GM19438 (cell line): ENCODE results near the gene SOBP.
A peak's percentile ranks its signal among the peaks of the same experiment; 100 is the strongest.
"Not testable (repeated sequence)": the region's sequence is repeated elsewhere in the genome, so short reads cannot be mapped to it uniquely, and the experiment has no call there.

Experiments
- ATAC-seq: cut with Tn5 transposase; IDR thresholded peaks from one replicate; pipeline ENCODE4 v1.9.1; 2021; ENCODE audit warnings: low read depth; ENCODE audit not compliant: unreplicated experiment

The SOBP gene

DNA sequence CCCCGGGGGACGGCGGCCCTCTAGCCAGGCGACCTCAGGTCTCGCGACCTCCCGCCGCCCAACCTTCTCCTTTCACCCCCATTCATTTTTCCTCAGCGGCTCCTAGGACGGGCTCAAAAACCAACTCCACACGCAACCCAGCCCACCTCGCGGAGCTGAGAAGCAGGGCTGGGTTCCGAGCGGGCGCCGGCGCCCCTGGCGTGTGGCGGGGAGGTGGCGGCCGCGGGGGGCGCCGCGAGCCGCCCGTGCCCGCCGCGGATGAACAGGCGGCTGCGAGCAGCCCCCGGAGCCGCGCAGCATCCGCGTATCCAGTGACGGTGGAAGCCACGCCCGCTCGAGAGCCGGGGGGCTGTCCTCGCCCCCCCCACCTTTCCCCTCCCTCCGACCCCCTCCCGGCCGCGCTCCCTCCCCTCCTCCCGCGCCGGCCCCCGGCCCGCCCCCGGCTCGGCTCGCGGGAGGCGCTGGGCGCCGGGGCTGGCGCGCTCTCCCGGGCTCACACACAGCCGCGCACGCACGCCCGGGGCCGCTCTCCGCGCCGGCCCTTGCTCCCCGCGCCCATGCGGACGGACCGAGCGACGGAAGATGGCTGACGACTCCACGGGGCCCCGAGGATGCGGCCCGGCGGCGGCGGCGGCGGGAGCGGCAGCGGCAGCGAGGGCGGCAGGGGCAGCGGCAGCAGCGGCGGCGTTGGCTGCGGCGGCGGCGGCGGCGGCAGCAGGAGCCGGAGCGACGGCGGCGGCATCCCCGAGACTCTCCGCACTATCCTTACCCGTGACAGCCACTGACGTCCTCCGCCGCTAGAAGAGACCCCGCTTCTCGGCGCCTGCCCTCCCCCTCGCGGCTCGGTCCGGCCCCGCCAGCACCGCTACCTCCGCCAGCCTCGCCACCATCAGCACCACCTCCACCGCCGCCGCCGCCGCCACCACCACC is at the start of gene SOBP:
SOBP (plus strand) TSS at position 482 of the 930 bp plus-strand sequence. CDS start 500 bp downstream, outside the sequence.
- peak; percentile 56 for ATAC-seq

DNA sequence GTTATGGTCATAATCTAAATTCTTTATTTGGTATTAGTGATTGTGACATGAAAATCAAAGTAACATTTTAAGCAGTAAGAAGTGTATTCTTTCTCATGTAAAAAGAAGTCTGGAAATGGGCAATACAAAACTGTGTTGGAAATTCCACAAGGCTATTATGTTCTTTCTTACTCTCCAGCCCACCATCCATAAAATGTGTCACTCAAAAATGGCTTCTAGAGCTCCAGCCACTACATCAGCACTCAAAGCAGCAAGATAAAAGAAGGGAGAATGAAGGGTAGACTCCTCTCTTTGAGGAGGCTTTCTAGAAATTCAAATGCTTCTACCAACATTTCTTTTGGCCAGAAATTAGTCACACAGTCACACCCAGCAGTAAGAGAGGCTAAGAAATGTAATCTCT is 49.0 kb upstream of the SOBP start:
- ATAC-seq, result no peak

GRCh38 chr6:107441682-107442081 is 48.2 kb upstream of the SOBP start:
- no peak for ATAC-seq

DNA sequence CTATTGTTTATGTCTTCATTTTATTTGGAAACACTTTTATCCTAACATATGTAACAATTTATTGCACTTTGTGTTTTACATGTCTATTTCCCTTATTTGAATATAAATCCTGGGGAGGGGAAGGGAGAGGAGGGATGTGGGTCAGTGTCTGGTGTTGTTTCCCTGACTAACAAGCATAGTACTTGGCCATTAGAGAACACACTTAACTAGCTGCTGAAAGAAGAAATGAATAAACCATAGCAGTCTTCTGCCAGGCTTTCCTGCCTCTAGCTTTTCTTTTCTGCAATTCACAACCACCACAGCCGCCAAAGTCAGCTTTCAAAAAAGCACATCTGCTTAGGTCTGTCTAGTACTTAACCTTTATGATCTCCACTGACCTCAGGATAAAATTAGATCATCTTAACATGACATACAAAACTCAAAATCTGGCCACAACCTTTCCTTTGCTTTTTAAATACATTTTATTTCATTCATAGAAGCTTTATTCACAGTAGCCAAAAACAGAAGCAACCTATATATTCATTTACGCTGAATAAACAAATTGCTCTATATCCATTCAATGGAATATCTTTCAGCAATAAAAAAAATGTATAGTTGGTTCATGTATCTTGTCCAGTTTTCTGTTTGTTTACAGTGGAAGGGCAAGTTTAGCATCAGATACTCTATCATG is 46.8 kb upstream of the SOBP start:
- no peak for ATAC-seq

DNA sequence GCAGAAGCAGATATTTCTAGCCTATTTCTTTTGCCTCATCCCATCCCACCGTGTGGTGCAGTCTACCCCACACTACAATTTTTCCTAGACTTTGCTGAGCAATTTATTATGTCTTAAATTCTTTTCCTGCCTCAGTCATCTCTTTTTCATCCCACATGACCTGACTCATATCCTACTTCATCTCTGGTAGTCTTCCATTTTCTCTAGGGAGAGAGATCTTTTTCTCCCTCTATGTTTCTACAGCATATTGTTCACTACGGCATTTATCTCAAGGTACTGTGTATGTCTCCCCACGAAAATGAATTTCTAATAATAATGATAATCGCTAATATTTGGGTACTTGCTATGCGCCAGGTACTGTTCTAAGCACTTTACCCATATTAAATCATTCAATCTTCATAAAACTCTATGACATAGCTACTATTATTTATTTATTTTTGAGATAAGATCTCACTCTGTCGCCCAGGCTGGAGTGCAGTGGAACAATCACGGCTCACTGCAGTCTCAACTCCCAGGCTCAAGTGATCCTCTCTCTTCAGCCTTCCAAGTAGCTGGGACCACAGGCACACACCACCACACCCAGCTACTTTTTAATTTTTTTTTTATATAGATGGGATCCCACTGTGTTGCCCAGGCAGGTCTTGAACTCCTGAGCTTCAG is 46.2 kb upstream of the SOBP start:
- no peak for ATAC-seq

- no peak for ATAC-seq
These were observed 45.6 kb upstream of the SOBP start for GRCh38 chr6:107444277-107444676.

DNA sequence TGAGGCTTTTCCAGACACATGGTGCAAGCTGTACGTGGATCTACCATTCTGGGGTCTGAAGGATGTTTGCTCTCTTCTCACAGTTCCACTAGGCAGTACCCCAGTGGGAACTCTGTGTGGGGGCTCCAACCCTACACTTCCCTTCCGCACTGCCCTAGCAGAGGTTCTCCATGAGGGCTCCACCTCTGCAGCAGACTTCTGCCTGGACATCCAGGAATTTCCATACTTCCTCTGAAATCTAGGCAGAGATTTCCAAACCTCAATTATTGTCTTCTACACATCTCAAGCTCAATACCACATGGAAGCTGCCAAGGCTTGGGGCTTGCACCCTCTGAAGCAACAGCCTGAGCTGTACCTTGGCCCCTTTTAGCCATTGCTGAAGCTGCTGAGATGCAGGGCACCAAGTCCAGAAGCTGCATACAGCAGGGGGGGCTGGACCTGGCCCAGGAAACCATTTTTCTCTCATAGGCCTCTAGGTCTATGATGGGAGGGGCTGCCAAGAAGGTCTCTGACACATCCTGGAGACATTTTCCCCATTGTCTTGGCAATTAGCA is 42.2 kb upstream of the SOBP start:
- no peak for ATAC-seq

DNA sequence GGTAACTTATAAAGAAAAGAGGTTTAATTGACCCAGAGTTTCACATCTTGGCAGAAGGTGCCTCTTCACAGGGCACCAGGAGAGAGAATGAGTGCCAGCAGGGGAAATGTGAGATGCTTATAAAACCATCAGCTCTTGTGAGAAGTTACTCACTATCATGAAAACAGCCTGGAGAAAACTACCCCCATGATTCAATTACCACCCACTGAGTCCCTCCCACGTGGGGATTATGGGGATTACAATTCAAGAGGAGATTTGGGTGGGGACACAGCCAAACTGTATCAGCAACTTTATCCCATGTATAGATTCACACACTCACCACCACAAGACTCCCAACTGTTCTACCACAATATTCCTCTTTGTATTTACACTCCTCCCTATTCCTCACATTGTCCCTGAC is 41.1 kb upstream of the SOBP start:
- no peak for ATAC-seq

- peak; percentile 35 for ATAC-seq
These were observed 31.1 kb upstream of the SOBP start for GRCh38 chr6:107458672-107459282.

DNA sequence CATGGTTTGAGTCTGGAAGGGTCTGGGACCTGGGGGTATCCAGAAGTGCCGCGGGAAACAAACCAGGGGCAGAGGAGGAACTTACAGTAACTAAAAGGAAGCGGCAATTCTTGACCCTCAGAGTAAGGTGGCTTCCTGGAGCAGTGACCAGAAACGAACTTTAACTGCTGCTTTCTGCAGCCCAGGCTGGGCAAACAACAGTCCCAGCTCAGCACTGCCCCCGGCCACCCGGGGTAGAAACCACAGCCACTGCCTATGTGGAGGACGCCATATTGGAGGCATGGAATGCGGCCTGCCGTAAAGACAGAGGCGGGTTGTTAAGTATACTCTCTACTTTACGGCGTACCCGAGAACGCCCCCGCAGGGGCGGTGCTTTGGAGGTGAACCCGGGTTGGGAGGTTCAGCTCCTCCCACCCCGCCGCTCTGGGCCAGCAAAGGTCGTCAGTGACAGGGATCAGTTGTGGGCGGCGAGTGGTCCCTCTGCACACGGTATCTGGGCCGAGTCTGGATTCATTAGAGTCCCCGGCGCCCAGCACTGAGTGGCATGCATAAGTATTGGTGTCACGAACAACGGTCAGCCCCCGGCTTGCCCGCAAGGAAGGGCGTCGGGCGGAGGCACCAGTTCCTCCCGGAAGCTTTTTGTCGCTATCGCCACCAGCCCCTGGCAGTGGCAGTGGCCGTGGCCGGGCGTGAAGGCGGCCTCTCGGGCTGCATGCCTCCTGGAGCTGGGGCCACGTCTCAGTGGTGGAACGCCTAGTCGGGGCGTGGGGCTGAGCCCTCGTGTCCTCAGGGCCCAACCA is 30.4 kb upstream of the SOBP start, which contains the start of gene PDSS2:
PDSS2 (minus strand) TSS at position 282 of the 800 bp plus-strand sequence; CDS start at position 3, 279 bp downstream.
- ATAC-seq, result peak; percentile 93

- ATAC-seq, result no peak
These were observed 29.8 kb upstream of the SOBP start for GRCh38 chr6:107460083-107460631.

DNA sequence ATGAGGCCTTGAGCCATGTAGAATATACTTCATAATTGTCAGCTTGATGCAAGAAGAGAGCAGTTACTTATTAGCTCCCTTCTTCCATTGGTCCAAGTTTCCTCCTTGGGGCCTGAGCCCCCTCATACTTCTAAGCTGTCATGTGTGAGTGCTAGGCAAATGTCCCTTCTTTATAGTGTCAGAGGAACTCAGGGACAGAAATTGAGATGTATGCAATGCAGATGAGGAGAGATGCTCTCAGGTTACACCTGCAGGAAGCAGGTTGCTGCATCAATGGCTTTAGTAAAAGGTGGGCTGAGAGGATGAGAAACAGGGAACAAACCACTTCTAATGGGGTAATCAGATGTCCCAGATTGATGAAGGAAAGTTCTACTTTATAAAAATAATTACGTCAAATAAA is 23.9 kb upstream of the SOBP start:
- ATAC-seq, result no peak

DNA sequence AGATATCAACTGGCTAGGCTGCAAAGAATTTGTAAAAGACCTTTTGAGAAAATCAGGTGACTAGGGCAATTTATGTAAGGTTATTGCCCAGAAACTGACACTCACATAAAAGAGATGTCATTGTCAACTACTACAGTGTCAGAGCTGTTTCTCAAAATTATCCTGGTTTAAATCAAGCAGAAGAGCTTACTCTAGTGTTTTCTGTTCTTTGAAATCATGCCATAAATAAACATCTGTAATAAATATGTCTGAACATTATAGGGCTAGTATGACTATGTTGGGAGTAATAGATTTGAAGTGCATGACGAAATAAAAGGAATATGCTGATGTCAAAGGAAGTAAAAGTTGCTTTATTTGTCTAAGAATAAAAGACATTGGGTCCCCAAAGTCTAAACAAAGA is 19.6 kb upstream of the SOBP start:
- ATAC-seq, result no peak

- ATAC-seq, result no peak
These were observed 16.3 kb upstream of the SOBP start for GRCh38 chr6:107473660-107474059.

DNA sequence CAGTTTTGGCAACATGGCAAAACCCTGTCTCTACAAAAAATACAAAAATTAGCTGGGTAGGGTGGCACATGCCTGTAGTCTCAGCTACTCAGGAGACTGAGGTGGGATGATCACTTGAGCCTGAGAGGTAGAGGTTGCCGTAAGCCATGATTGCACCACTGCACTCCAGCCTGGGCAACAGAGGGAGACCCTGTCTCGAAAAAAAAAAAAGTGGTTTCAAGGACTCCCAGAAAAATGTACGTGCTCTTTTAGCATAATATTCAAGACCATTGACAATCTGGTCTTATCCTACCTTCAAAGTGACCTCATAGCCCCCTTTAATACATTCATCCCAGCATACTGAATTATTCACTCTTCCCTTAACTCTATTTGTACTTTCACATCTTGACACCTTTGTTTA is 14.6 kb upstream of the SOBP start:
- ATAC-seq, result not testable (repeated sequence)

DNA sequence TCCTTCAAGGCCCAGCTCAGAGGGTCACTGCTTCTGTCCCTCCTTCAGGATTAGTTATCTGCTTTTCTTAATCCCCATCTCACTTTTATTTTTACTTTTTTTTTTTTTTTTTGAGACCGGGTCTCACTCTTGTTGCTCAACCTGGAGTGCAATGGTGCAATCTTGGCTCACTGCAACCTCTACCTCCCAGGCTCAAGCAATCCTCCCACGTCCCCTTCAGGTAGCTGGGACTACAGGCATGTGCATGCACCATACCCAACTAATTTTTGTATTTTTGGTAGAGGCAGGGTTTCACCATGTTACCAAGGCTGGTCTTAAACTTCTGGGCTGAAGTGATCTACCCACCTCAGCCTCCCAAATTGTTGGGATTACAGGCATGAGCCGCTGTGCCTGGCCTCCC is 14.1 kb upstream of the SOBP start:
- not testable (repeated sequence) for ATAC-seq

GRCh38 chr6:107479089-107479690 is 10.7 kb upstream of the SOBP start:
- ATAC-seq, result no peak

DNA sequence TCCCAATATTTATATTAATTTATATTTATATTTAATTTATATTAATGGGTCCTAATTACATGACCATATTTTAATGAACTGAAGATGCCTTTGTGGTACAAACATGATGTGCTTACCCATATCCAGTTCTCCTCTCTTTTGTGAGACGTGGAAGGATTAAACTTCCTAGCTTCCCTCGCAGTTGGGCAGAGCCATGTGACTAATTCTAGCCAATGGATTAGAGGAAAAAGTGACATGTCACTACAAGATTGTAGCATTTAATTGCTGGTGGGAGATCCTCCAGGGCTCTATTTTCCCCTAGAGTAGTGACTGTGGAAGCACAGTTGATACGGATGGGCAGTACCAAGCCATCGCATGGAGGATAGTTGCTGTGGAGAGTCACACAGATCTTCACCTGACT is 4.8 kb upstream of the SOBP start:
- no peak for ATAC-seq
